GM10266 (cell line): ENCODE measurements around the gene TMEM114.

Experiments used
- DNase-seq: peaks from one replicate; pipeline ENCODE4 v3.0.0; 2012; ENCODE audit errors: extremely low spot score
- CTCF ChIP-seq: IDR thresholded peaks from 2 replicates; pipeline ENCODE4 v1.5.1; 2012; ENCODE audit warnings: mild to moderate bottlenecking, low read depth; ENCODE audit not compliant: control insufficient read depth, insufficient read depth; ENCODE audit errors: missing control alignments

TMEM114 gene

GRCh38 chr16:8554022-8554421 lies 36.3 kb downstream of the TMEM114 start:
- no peak for DNase-seq
- no peak for TF ChIP-seq CTCF

GRCh38 chr16:8552487-8553221 lies 37.7 kb downstream of the TMEM114 start:
- no peak for TF ChIP-seq CTCF
- no peak for DNase-seq

- DNase-seq, result no peak
- no peak for TF ChIP-seq CTCF
Measured at GRCh38 chr16:8551388-8552332, 38.7 kb downstream of the TMEM114 start.

GRCh38 chr16:8550728-8551387 lies 39.5 kb downstream of the TMEM114 start:
- no peak for DNase-seq
- no peak for TF ChIP-seq CTCF

GRCh38 chr16:8549843-8550412 lies 40.4 kb downstream of the TMEM114 start:
- no peak for TF ChIP-seq CTCF
- no peak for DNase-seq

GRCh38 chr16:8548166-8548565 lies 42.1 kb downstream of the TMEM114 start:
- no peak for DNase-seq
- TF ChIP-seq CTCF, result no peak
